SIG-M5 treated with dmso at 0.1 percent for 504 hours (cell line): ENCODE data around the gene DOCK4.

ENCODE experiments used
- DNase-seq: peaks from one replicate; lab custom pipeline; 2025; ENCODE audit not compliant: unreplicated experiment; lab: John Stamatoyannopoulos, UW

The DOCK4 gene

DNA sequence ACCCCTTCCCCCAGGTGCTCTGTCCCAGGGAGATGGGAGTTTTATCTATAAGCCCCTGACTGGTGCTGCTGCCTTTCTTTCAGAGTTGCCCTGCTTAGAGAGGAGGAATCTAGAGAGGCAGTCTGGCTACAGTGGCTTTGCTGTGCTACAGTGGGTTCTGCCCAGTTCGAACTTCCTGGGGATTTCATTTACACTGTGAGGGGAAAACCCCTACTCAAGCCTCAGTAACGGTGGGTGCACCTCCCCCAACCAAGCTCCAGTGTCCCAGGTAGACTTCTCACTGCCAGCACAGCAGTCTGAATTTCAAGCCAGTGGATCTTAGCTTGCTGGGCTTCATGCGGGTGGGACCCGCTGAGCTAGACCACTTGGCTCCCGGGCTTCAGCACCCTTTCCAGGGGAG lies 500.4 kb downstream of the DOCK4 start:
- DNase-seq = no peak

DNA sequence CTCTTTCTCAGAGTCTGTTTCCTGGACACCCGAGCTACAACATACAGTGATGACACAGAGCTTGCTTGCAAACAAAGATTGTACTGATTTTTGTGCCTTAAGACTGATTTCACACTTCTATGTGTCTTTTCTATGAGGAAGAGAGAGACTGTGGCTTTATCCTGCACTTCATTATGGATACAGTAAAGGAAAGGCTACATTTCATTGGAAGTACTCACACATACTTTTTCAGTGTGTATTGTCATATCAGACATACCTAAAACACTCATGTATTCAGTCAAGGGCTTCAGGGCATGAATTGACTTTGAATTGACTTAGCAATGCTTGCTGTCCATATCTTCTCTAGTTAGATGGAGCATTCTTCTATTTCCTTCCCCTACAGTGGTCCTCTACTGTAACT lies 508.4 kb downstream of the DOCK4 start:
- no peak for DNase-seq

DNA sequence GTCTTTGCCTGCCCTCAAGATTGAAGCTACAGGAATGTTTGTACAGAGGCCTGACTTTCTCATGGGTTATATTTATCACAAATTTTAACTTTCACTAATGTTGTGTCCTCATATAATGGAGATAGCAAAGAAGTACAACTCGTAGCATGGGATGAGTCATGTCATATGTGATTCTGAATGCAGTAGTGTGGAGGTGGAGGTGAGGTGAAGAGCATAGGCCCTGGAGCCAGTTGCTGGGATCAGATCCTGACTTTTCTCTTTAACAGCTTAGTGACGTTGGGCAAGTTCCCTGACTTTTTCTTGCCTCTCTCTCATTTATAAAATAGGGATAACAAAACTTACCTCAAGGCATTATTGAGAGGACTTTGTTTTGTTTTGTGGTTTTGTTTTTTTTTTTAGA lies 511.8 kb downstream of the DOCK4 start:
- no peak for DNase-seq

DNA sequence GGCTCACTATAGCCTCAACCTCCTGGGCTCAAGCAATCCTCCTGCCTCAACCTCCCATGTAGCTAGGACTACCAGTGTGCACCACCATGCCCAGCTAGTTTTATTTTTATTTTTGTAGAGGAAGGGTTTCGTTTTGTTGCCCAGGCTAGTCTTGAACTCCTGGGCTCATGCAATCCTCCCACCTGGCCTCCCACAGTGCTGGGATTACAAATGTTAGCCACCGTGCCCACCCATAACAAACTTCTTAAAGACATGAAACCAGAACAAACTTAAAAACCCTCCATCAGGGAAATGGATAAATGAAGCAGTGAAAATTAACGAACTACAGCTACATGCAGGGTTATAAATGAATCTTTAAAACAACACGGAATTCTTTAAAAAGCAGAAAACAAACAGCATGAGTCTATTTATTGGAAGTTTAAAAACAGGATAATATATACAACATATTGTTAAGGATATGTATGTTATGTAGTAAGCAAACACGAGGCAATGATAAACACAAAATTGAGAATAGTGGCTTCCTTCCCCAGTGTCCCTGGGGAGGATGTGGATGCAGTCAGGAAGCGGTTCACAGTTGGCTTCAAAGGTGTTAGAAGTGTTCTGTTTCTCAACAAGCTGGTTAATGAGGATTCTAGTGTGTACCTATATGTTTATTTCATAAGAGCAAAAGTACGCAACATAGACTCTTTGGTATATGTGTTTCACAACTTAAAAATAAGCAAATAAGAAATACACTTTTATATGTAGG lies 515.7 kb downstream of the DOCK4 start:
- DNase-seq = no peak

DNA sequence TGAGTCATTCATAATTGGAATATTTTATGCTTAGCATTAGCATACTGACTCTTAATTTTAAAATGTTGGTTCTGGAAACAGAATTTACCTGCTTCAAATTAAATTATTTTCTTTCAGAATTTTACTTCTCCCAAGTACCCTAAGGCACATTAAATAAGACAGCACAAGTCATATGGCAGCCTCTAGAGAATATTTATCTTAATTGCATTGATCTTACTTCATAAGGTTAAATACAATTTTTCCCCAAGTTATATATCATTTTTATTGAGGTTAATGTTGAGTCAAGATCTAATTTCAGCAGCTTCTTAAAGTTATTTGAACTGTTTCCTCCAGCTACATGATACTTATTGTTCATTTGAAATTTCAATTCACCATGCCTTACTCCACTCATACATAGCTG lies 520.9 kb downstream of the DOCK4 start:
- DNase-seq = no peak

DNA sequence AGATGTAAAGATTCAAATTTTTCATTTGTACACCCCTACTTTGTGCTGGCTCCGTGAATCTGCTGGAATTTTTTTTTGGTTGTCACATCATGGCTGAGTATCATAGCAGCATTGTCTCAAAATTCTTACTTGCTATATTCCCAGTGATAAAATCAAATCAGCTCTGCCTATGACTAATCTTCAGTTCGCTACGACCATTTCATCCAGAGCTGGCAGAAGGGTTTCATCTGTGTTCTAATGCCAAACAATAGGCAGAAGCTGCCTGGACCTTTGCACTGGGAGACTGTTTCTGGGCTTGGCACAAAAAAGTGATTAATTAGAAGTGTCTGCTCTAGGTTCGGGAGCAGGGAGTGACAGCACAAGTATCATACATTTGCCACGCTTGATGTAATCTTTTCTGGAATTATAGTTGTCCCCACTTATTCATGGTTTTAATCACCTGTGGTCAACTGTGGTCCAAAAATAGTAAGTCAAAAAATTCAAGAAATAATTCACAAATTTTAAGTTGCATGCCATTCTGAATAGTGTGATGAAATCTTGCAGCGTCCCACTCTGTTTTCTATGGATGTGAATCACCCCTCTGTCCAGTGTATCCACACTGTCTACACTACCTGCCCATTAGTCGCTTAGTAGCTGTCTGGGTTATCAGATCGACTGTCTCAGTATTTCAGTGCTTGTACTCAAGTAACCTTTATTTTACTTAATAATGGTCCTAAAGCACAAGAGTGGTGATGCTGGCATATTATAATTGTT lies 523.4 kb downstream of the DOCK4 start:
- no peak for DNase-seq

DNA sequence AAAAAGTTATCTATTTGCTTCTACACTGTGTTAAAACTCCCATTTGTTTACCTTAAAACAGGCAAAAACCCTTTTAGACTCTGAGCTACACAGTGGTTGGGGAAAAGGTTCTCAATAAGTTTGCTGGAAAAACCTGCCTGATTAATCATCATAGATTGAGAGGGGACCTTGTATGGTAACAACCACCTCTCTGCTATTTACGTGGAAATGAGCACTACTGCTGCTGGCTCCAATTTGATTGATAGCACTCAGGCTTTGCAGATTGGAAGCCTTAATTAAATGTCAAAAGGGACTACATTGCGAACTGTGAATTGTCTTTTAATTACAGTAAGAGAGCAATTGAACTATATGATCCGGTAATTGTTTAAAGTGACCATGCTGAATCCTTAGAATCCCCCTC lies 525.0 kb downstream of the DOCK4 start:
- DNase-seq = no peak

DNA sequence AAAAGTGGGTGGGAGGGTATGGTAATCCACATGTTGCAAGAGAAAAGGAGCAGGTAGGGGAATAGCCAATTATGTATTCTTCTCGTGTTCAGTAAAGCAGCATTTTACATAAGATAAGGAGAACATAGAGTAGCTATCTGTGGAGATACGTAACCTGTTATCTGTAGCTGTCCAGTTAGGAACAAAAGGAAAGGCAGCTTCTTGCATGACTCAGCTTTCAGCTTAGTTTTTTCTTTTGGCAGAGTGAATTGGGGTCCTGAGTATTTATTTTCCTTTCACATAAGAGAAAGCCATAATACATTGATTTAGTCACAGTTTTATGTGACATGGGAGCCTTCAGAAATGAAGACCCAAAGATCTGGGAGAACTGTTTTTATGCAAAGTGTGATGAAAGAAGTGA lies 527.2 kb downstream of the DOCK4 start:
- DNase-seq = no peak

DNA sequence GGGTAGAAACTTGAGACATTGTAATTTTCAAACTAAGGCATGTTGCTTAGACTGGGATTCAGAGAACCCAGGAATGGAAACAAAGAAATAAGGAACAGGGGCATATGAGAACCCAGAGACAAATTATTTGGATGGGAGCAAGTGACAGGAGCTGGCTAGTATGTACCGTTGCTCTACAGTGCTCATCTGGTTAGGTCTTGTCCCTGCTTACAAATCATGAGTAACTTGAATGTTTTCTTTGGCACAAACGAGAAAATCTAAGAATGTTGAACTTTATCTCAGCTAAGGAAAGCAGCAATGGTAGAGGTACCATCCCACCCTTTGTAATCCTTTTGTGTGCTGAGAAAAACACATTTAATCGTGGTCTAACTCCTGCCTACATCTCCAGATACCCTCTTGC lies 527.9 kb downstream of the DOCK4 start:
- DNase-seq = no peak

DNA sequence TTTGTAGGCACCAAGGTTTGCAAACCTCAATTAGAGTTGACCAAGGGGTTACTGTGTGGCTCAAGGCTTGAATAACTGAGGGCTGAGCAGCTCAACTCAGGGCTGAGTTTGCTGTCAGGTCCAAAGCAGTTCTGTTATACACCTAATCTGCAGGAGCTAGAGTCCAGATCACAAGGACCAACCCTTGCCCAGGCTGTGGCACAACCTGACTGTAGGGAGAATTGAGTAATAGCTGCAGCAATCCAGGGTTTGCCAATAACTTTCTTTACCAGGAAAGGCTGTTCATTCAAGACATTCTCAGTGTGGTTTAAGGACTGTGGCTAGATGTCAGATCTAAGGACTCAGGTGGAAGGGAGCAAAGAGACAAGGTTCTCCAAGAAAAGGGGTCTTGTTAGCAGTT lies 528.4 kb downstream of the DOCK4 start:
- DNase-seq = no peak

DNA sequence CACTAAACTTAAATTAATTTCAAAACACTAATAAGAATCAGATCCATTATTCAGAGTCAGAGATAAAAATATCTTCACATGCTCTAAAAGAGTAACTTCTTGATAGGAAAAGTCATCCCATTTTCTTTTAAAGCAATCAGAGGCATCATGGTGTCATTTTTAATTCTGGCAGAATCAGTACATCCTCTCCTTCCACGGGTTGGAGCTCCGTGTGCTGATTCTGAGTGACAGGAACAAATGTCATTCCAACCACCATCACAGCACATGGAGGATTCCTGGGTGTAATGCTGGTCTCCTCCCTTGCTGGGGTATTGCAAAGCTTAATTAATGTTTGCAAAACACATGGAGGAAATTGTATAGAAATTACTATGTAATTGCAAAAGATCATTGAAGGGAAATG lies 529.4 kb downstream of the DOCK4 start:
- no peak for DNase-seq
